ENCODE data around the gene RXRA.
A peak's percentile ranks its signal among the peaks of the same experiment; 100 is the strongest.

RXRA gene

GRCh38 chr9:134349936-134350335, 23.7 kb downstream of the RXRA start:
- no peaks in the 10 kb centered on the region for H3K36me3 ChIP-seq (ENCODE audit: control insufficient read depth in 2 of 2, insufficient read depth in 2 of 2, low read length in 2 of 2)
- no peak overlapping the region for H3K27ac ChIP-seq (ENCODE audit: low read length)
- no peaks in the 10 kb centered on the region for H3K27me3 ChIP-seq (ENCODE audit: control insufficient read depth in 1 of 2, insufficient read depth in 2 of 2, low read length in 2 of 2)
- H3K4me3 ChIP-seq (ENCODE audit: low read length in 2 of 2): peak overlapping the region in 1 of 2 donors; percentile 22
- H3K4me1 ChIP-seq (ENCODE audit: control insufficient read depth, insufficient read depth, low read length): peaks cover 97% of the 10 kb centered on the region
- H3K9ac ChIP-seq (ENCODE audit: low read length in 2 of 2): no peak overlapping the region
- no peaks in the 10 kb centered on the region for H3K9me3 ChIP-seq (ENCODE audit: control insufficient read depth in 2 of 2, low read length in 2 of 2)

GRCh38 chr9:134350416-134350994, 24.2 kb downstream of the RXRA start:
- no peak overlapping the region for H3K4me3 ChIP-seq (ENCODE audit: low read length in 2 of 2)
- no peak overlapping the region for H3K9ac ChIP-seq (ENCODE audit: low read length in 2 of 2)
- no peak overlapping the region for H3K27ac ChIP-seq (ENCODE audit: low read length)
- H3K36me3 ChIP-seq (ENCODE audit: control insufficient read depth in 2 of 2, insufficient read depth in 2 of 2, low read length in 2 of 2): no peaks in the 10 kb centered on the region
- peaks cover 95% of the 10 kb centered on the region for H3K4me1 ChIP-seq (ENCODE audit: control insufficient read depth, insufficient read depth, low read length)
- H3K9me3 ChIP-seq (ENCODE audit: control insufficient read depth in 2 of 2, low read length in 2 of 2): no peaks in the 10 kb centered on the region
- H3K27me3 ChIP-seq (ENCODE audit: control insufficient read depth in 1 of 2, insufficient read depth in 2 of 2, low read length in 2 of 2): no peaks in the 10 kb centered on the region

- peaks cover 94% of the 10 kb centered on the region for H3K4me1 ChIP-seq (ENCODE audit: control insufficient read depth, insufficient read depth, low read length)
- no peaks in the 10 kb centered on the region for H3K9me3 ChIP-seq (ENCODE audit: control insufficient read depth in 2 of 2, low read length in 2 of 2)
- H3K36me3 ChIP-seq (ENCODE audit: control insufficient read depth in 2 of 2, insufficient read depth in 2 of 2, low read length in 2 of 2): no peaks in the 10 kb centered on the region
- no peak overlapping the region for H3K27ac ChIP-seq (ENCODE audit: low read length)
- no peak overlapping the region for H3K9ac ChIP-seq (ENCODE audit: low read length in 2 of 2)
- no peak overlapping the region for H3K4me3 ChIP-seq (ENCODE audit: low read length in 2 of 2)
- H3K27me3 ChIP-seq (ENCODE audit: control insufficient read depth in 1 of 2, insufficient read depth in 2 of 2, low read length in 2 of 2): no peaks in the 10 kb centered on the region
Observed at GRCh38 chr9:134351606-134352176, 25.4 kb downstream of the RXRA start.

GRCh38 chr9:134352247-134352933, 26.1 kb downstream of the RXRA start:
- H3K36me3 ChIP-seq (ENCODE audit: control insufficient read depth in 2 of 2, insufficient read depth in 2 of 2, low read length in 2 of 2): no peaks in the 10 kb centered on the region
- H3K9ac ChIP-seq (ENCODE audit: low read length in 2 of 2): no peak overlapping the region
- H3K9me3 ChIP-seq (ENCODE audit: control insufficient read depth in 2 of 2, low read length in 2 of 2): no peaks in the 10 kb centered on the region
- H3K27me3 ChIP-seq (ENCODE audit: control insufficient read depth in 1 of 2, insufficient read depth in 2 of 2, low read length in 2 of 2): no peaks in the 10 kb centered on the region
- no peak overlapping the region for H3K27ac ChIP-seq (ENCODE audit: low read length)
- no peak overlapping the region for H3K4me3 ChIP-seq (ENCODE audit: low read length in 2 of 2)
- peaks cover 95% of the 10 kb centered on the region for H3K4me1 ChIP-seq (ENCODE audit: control insufficient read depth, insufficient read depth, low read length)

GRCh38 chr9:134353539-134353938, 27.3 kb downstream of the RXRA start:
- no peak overlapping the region for H3K9ac ChIP-seq (ENCODE audit: low read length in 2 of 2)
- H3K9me3 ChIP-seq (ENCODE audit: control insufficient read depth in 2 of 2, low read length in 2 of 2): no peaks in the 10 kb centered on the region
- H3K27ac ChIP-seq (ENCODE audit: low read length): no peak overlapping the region
- H3K4me1 ChIP-seq (ENCODE audit: control insufficient read depth, insufficient read depth, low read length): peaks cover 94% of the 10 kb centered on the region
- H3K4me3 ChIP-seq (ENCODE audit: low read length in 2 of 2): no peak overlapping the region
- no peaks in the 10 kb centered on the region for H3K36me3 ChIP-seq (ENCODE audit: control insufficient read depth in 2 of 2, insufficient read depth in 2 of 2, low read length in 2 of 2)
- H3K27me3 ChIP-seq (ENCODE audit: control insufficient read depth in 1 of 2, insufficient read depth in 2 of 2, low read length in 2 of 2): no peaks in the 10 kb centered on the region

- H3K4me3 ChIP-seq (ENCODE audit: low read length in 2 of 2): no peak overlapping the region
- no peaks in the 10 kb centered on the region for H3K27me3 ChIP-seq (ENCODE audit: control insufficient read depth in 1 of 2, insufficient read depth in 2 of 2, low read length in 2 of 2)
- no peak overlapping the region for H3K9ac ChIP-seq (ENCODE audit: low read length in 2 of 2)
- H3K4me1 ChIP-seq (ENCODE audit: control insufficient read depth, insufficient read depth, low read length): peaks cover 92% of the 10 kb centered on the region
- no peak overlapping the region for H3K27ac ChIP-seq (ENCODE audit: low read length)
- no peaks in the 10 kb centered on the region for H3K36me3 ChIP-seq (ENCODE audit: control insufficient read depth in 2 of 2, insufficient read depth in 2 of 2, low read length in 2 of 2)
- no peaks in the 10 kb centered on the region for H3K9me3 ChIP-seq (ENCODE audit: control insufficient read depth in 2 of 2, low read length in 2 of 2)
Observed at GRCh38 chr9:134355158-134355557, 28.9 kb downstream of the RXRA start.

GRCh38 chr9:134355561-134356279, 29.5 kb downstream of the RXRA start:
- no peaks in the 10 kb centered on the region for H3K36me3 ChIP-seq (ENCODE audit: control insufficient read depth in 2 of 2, insufficient read depth in 2 of 2, low read length in 2 of 2)
- peaks cover 92% of the 10 kb centered on the region for H3K4me1 ChIP-seq (ENCODE audit: control insufficient read depth, insufficient read depth, low read length)
- no peaks in the 10 kb centered on the region for H3K27me3 ChIP-seq (ENCODE audit: control insufficient read depth in 1 of 2, insufficient read depth in 2 of 2, low read length in 2 of 2)
- no peak overlapping the region for H3K27ac ChIP-seq (ENCODE audit: low read length)
- H3K4me3 ChIP-seq (ENCODE audit: low read length in 2 of 2): no peak overlapping the region
- H3K9ac ChIP-seq (ENCODE audit: low read length in 2 of 2): no peak overlapping the region
- no peaks in the 10 kb centered on the region for H3K9me3 ChIP-seq (ENCODE audit: control insufficient read depth in 2 of 2, low read length in 2 of 2)

GRCh38 chr9:134356496-134357470, 30.5 kb downstream of the RXRA start:
- Histone ChIP-seq H3K36me3 (ENCODE audit: control insufficient read depth in 2 of 2, insufficient read depth in 2 of 2, low read length in 2 of 2) (no peaks in the 10 kb centered on the region), H3K9ac (ENCODE audit: low read length in 2 of 2) (no peak overlapping the region), H3K4me1 (ENCODE audit: control insufficient read depth, insufficient read depth, low read length) (peaks cover 92% of the 10 kb centered on the region), H3K27me3 (ENCODE audit: control insufficient read depth in 1 of 2, insufficient read depth in 2 of 2, low read length in 2 of 2) (no peaks in the 10 kb centered on the region), H3K9me3 (ENCODE audit: control insufficient read depth in 2 of 2, low read length in 2 of 2) (no peaks in the 10 kb centered on the region), H3K4me3 (ENCODE audit: low read length in 2 of 2) (no peak overlapping the region), H3K27ac (ENCODE audit: low read length) (no peak overlapping the region)

GRCh38 chr9:134357631-134358025, 31.4 kb downstream of the RXRA start:
- no peaks in the 10 kb centered on the region for H3K36me3 ChIP-seq (ENCODE audit: control insufficient read depth in 2 of 2, insufficient read depth in 2 of 2, low read length in 2 of 2)
- peak overlapping the region; percentile 31 for H3K27ac ChIP-seq (ENCODE audit: low read length)
- H3K9ac ChIP-seq (ENCODE audit: low read length in 2 of 2): no peak overlapping the region

GRCh38 chr9:134358026-134358661, 31.9 kb downstream of the RXRA start:
- Histone ChIP-seq H3K27me3 (ENCODE audit: control insufficient read depth in 1 of 2, insufficient read depth in 2 of 2, low read length in 2 of 2) (no peaks in the 10 kb centered on the region), H3K36me3 (ENCODE audit: control insufficient read depth in 2 of 2, insufficient read depth in 2 of 2, low read length in 2 of 2) (no peaks in the 10 kb centered on the region), H3K4me3 (ENCODE audit: low read length in 2 of 2) (no peak overlapping the region), H3K9me3 (ENCODE audit: control insufficient read depth in 2 of 2, low read length in 2 of 2) (no peaks in the 10 kb centered on the region), H3K4me1 (ENCODE audit: control insufficient read depth, insufficient read depth, low read length) (peaks cover 91% of the 10 kb centered on the region), H3K9ac (ENCODE audit: low read length in 2 of 2) (no peak overlapping the region), H3K27ac (ENCODE audit: low read length) (peak overlapping the region; percentile 31)

More at GRCh38 chr9:134357631-134358025, 31.4 kb downstream of the RXRA start:
- no peaks in the 10 kb centered on the region for H3K9me3 ChIP-seq (ENCODE audit: control insufficient read depth in 2 of 2, low read length in 2 of 2)
- H3K4me1 ChIP-seq (ENCODE audit: control insufficient read depth, insufficient read depth, low read length): peaks cover 90% of the 10 kb centered on the region
- no peak overlapping the region for H3K4me3 ChIP-seq (ENCODE audit: low read length in 2 of 2)
- no peaks in the 10 kb centered on the region for H3K27me3 ChIP-seq (ENCODE audit: control insufficient read depth in 1 of 2, insufficient read depth in 2 of 2, low read length in 2 of 2)
